ENCODE measurements around the gene BTBD19.

DNA sequence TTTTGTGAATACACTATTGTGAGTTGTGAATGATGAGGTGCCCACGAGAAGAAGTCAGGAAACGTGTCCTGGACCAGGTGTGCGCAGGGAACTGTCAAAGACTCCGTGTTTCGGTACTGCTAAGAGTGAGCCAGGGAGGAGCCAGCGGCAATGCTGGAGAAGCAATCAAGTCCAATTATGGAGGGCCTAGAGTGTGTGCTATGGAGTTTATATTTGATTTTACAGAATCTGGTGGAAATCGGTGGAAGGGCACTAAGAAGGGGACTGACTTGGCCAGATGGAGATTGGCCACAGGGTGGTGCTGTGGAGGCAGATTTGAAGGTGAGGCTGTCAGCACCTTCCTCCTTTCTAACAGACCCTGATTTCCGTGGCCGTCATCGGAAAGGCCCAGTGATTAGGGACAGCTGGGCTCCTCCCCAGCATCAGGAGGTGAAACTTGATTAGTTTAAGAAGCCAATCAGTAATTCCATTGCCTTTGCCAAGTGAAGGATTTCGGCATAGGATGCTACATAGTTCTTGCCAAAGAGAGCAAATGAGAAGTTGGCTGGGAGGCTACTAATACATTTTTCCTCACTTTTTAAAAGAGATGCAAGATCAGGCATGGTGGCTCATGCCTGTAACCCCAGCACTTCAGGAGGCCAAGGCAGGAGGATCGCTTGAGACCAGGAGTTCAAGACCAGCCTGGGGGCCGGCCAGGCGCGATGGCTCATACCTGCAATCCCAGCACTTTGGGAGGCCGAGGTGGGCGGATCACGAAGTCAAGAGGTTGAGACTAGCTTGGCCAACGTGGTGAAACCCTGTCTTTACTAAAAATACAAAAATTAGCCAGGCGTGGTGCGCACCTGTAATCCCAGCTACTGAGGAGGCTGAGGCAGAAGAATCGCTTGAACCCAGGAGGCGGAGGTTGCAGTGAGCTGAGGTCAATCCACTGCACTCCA lies 27.7 kb downstream of the BTBD19 start:
- TF ChIP-seq EP300 (IDR thresholded peaks at IDR 0.05) (no peak), POLR2A (IDR thresholded peaks at IDR 0.05) (no peak), POLR2AphosphoS5 (IDR thresholded peaks at IDR 0.05) (no peak)
- TF ChIP-seq, protein P1, sequence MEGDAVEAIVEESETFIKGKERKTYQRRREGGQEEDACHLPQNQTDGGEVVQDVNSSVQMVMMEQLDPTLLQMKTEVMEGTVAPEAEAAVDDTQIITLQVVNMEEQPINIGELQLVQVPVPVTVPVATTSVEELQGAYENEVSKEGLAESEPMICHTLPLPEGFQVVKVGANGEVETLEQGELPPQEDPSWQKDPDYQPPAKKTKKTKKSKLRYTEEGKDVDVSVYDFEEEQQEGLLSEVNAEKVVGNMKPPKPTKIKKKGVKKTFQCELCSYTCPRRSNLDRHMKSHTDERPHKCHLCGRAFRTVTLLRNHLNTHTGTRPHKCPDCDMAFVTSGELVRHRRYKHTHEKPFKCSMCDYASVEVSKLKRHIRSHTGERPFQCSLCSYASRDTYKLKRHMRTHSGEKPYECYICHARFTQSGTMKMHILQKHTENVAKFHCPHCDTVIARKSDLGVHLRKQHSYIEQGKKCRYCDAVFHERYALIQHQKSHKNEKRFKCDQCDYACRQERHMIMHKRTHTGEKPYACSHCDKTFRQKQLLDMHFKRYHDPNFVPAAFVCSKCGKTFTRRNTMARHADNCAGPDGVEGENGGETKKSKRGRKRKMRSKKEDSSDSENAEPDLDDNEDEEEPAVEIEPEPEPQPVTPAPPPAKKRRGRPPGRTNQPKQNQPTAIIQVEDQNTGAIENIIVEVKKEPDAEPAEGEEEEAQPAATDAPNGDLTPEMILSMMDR (IDR thresholded peaks at IDR 0.05) = peak; percentile 67 to 84
